Urinary bladder (tissue), 4 donors: Measurements from ENCODE around the gene TTLL11. TPM values are rescaled to one million over a fixed set of nuclear protein-coding genes. Genes with fewer than 3 reads are reported as not detected.
A peak's percentile ranks its signal among the peaks of the same experiment; 100 is the strongest.

Experiments used
- DNase-seq: peaks from one replicate; pipeline ENCODE4 v3.0.0-alpha.2; 2015; ENCODE audit errors: extremely low spot score
- H3K27ac ChIP-seq: one replicate; pipeline ENCODE4 v1.5.1; 2013; ENCODE audit warnings: low read depth, mild to moderate bottlenecking, moderate library complexity
- H3K36me3 ChIP-seq: one replicate; pipeline ENCODE4 v1.6.1; 2013; ENCODE audit warnings: mild to moderate bottlenecking, moderate library complexity; ENCODE audit not compliant: insufficient read depth
- H3K4me1 ChIP-seq: one replicate; pipeline ENCODE4 v1.6.1; 2013; ENCODE audit warnings: mild to moderate bottlenecking, moderate library complexity; ENCODE audit not compliant: insufficient read depth
- H3K4me3 ChIP-seq: one replicate; pipeline ENCODE4 v1.5.1; 2013; ENCODE audit warnings: low read depth, low read length
- WGBS: extraction: QIAGEN DNeasy Blood & Tissue Kit; methylation state at CpG from one replicate; pipeline ENCODE4 v1.1.7; 2013; 5-methylcytosine and 5-hydroxymethylcytosine counted together
- polyA plus RNA-seq: library from polyadenylated mRNA; stranded (reverse); fragments of 200-250 nt; gene quantifications from one replicate; pipeline ENCODE4 v1.2.3, GENCODE V29; 2013
- total RNA-seq: library from RNA; depleted of rRNA; stranded (reverse); fragments of >200 nt; gene quantifications from one replicate; pipeline ENCODE4 v1.2.3, GENCODE V29; 2014
- donor health status: healthy with polysubstance abuse.
- donor health status: healthy.

TTLL11 gene
- total and polyA plus RNA-seq, 2 donors, result 12.8 to 14.4 TPM

DNA sequence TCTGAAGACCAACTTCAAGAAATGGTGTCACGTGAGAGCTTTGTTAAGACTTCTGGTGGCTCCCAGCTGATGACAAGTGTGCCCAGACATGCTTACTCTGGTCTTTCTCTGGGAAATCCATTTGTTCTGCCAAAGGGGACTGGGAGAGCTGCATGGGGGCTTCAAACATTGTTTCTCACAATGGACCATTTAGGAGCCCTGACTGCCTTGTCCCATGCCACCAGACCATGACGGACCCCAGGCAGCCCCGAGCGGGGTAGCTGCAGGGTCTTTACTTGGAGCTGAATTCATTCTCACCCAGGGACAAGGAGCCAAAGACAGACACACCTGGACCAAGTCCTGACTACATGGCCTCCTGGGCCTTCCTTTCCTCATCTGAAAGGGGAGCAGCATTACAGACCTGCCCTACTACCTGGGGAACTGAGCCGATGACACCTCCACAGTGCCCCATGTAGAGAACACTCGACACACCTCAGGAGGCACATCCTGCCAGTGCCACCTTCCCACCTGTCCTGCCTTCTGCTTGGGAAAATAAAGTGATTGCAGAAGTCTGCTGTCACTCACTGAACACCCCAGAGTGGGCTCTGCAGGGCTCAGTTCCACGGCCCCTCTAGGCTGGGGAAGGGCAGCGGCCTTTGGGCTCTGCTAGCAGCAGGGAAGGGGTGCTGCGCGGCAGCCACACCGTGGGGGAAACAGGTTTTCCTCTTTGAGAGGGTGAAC, 272.7 kb downstream of the TTLL11 start:
- Histone ChIP-seq H3K36me3 (no peaks in the 10 kb centered on the region), H3K27ac (no peak overlapping the region), H3K4me3 (no peak overlapping the region), H3K4me1 (no peaks in the 10 kb centered on the region)
- 94% methylated on average over 11 of the region's 11 CpGs for WGBS
- DNase-seq, result no peak

DNA sequence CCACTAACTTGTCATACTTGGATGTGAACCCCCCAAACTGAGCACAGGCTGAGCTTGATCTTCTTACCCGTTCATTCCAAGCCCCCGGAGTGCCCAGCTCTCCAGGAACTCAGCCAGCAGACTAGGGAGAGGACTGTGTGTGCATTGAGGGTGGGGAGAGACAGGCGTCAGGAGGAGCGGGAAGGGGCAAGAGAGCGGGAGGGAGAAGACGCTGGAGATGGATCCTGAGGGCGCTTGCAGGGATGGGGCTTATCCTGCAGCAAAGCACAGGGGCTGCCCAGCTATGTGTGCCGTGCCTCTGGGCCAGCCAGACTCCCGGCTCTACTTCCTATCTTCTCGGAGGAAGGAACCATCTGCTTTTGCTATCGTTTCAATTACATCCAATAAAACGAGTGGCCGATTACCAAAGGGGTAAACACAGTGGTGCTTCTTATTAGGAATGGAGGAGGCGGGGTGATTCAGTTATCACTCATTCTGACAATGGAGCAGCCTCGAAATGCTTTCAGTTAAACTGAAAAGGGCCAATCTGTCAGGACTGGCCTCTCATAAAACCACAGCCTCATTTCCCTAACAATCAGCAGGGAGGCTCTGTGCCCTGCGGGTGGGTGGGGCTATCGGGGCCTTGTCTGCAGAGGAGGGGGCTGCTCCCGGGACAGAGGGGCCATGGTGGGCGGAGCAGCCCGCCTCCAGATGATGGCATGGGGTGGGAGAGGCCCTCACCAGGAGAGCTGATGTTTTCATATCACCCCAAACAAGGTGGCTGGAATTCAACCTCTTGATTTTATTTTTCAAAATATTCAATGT, 273.5 kb downstream of the TTLL11 start:
- no peaks in the 10 kb centered on the region for H3K4me1 ChIP-seq
- H3K27ac ChIP-seq, result no peak overlapping the region
- peak; percentile 40 for DNase-seq
- no peaks in the 10 kb centered on the region for H3K36me3 ChIP-seq
- no peak overlapping the region for H3K4me3 ChIP-seq
- WGBS, result 30% methylated on average over 20 of the region's 20 CpGs

DNA sequence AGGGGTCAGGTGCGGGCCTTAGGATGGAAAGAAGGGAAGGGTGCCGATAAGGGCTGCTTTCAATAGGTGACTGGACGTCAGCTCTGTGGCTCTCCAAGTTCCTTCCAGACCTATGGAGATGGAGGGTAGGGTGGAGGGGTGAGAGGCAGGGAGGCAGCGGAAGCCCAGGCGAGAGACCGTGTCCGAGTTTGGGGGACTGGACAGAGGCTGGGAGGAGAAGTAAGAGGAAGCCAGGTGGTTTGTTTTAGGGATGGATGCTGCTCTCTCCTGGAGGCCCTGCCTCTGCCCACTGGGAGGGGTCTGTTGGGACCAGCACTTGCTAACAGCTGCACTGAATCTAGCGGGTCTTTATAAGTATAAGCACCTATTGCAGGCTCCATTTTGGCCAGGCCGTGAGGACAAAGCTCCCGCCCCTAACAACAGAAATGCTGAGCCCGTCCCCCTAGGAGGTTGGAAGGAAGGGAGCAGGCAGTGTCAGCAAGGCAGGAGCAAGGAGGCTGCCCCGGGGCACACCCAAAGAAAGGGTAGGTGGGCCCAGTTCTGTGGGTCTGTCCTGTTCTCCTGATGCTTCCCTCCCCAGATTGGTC, 274.2 kb downstream of the TTLL11 start:
- H3K36me3 ChIP-seq, result no peaks in the 10 kb centered on the region
- no peak overlapping the region for H3K4me3 ChIP-seq
- no peak overlapping the region for H3K27ac ChIP-seq
- no peak for DNase-seq
- H3K4me1 ChIP-seq, result no peaks in the 10 kb centered on the region
- WGBS, result 87% methylated on average over 12 of the region's 12 CpGs

DNA sequence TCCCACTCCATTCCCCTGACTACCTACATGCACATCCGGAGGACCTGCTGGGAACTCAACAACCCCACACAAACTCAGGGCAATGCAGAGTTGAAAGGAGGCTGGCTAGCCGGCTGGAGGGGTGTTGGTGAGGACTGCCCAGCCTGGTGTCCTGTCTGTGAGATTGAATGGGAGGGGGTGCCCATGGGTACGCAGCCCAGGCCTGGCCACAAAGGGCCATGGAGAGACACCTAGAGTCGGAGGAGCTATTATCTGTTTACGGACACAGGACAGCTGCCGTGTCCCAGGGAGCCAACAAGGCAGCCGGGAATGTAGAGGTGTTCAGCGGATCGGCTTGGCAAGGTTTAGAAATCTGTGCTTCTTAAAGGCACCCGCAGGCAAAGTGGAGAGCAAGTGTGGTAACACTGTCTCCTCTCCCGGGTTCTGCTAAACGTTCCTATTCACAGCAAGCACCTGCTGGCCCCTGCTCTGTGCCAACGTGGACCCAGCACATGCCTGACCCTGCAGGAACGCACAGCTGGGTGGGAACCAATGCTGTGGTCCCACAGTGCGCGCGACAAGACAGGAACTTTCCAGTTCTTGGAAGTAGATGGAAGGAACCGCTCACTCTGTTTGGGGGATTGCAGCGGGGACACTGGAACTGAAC, 275.0 kb downstream of the TTLL11 start:
- H3K27ac ChIP-seq, result no peak overlapping the region
- 87% methylated on average over 19 of the region's 19 CpGs for WGBS
- no peaks in the 10 kb centered on the region for H3K36me3 ChIP-seq
- H3K4me1 ChIP-seq, result no peaks in the 10 kb centered on the region
- DNase-seq, result no peak
- H3K4me3 ChIP-seq, result no peak overlapping the region

DNA sequence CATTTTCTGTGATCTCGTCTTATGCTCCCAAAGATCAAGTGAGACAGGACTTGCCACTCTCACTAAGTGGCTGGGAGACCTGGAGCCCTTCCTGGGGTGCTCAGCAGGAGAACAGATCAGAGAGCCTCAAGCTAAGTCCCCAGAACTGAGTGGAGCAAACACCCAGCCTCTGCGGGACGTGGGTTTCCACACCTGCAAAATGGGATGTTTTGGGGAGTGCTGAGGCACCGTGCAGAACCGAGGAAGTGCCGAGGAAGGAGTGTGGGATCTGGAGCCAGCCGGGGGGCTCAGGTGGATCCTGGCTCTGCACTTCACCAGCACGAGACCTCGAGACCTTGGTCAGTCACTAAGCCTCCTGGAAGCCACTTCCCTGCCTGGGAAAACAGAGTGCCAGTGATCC, 275.6 kb downstream of the TTLL11 start:
- no peak overlapping the region for H3K27ac ChIP-seq
- no peaks in the 10 kb centered on the region for H3K36me3 ChIP-seq
- no peaks in the 10 kb centered on the region for H3K4me1 ChIP-seq
- WGBS, result 92% methylated on average over 9 of the region's 9 CpGs
- H3K4me3 ChIP-seq, result no peak overlapping the region
- DNase-seq, result no peak

DNA sequence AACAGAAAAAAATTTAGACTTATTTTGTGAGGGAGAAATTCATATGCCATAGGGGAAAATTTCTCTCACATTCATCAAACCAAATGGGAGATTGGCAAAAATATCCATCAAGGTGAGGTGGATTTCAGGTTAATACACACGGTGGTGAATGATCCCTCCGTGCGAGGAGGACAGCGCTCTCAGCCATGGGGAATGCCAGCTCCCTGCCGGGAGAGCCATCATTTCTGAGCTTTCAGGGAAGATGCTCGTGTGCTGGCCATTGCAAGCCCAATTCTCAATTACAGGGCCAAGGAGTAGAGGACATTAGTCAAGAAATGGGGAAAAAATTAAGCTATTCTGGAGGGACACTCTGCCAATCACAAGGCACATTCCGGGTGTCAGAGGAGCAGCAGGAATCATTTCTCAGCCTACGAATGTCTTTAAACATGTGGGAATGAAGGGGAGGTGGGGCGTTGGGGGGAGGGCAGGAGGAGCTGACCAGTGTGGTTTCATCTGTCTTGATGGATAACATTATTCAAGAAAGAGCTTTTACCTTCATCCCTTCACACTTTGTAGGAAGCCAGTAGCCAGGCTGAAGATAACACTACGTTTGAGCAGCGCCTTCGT, 276.2 kb downstream of the TTLL11 start:
- no peak for DNase-seq
- H3K36me3 ChIP-seq, result no peaks in the 10 kb centered on the region
- H3K27ac ChIP-seq, result no peak overlapping the region
- no peak overlapping the region for H3K4me3 ChIP-seq
- WGBS, result 83% methylated on average over 12 of the region's 12 CpGs
- no peaks in the 10 kb centered on the region for H3K4me1 ChIP-seq

DNA sequence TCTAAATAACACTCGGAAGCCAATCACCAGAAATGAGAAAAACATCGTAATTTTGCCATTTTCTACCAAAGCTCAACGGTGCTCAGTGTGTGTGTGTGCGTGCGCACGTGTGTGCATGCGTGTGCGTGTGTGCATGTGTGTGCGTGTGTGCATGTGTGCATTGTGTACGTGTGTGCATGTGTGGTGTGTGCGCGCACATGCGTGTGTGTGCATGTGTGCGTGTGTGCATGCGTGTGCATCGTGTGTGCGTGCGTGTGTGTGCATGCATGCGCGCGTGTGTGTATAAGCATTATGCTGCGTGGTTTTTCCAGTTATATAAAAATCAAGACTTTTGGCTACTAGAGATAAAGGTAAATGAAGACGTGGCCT, 276.7 kb downstream of the TTLL11 start:
- WGBS, result 88% methylated on average over 23 of the region's 23 CpGs
- Histone ChIP-seq H3K27ac (no peak overlapping the region), H3K4me3 (no peak overlapping the region), H3K4me1 (no peaks in the 10 kb centered on the region), H3K36me3 (no peaks in the 10 kb centered on the region)
- DNase-seq, result no peak

DNA sequence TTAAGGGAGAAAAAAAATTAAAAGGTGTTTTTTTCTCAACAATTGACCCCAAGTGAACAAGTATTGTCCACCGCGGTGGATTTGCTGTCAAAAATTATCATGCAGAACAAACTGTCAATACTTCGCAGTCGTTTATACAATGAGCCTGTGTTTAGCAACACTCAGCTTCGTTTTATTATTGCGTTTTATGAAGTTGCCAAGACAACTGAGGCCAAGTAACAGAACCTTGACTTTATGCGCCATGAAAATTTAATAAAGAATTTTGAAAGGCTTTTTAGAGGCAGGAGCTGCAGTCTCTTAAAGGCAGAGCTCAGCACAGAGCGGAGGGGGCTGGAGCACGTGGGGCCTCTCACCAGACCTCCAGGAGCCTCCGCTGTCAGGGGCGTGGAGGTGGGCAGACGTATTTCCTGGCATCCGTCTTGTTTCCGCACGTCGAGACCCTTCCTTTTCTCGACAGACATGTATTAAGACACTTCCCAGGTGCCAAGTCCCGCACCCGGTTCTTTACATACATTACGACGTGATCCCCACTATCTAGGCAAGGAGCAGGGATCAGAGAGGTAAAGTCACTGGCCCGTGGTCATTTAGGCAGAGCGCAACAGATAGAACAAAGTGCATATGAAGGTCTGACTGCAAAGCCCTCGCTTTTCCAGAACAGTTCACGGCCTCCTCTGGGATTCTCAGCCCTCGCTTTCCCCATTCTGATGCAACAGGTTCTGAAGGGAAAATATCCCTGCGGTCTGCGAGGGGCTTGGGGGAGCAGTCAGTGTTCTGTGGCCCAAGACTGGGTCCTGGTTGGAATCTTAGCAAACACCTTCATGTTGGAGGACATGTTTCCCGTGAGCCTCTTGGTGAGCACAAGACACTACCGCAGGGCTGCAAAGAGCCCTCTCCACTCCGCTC, 277.3 kb downstream of the TTLL11 start:
- H3K36me3 ChIP-seq, result no peaks in the 10 kb centered on the region
- WGBS, result 75% methylated on average over 31 of the region's 31 CpGs
- DNase-seq, result no peak

DNA sequence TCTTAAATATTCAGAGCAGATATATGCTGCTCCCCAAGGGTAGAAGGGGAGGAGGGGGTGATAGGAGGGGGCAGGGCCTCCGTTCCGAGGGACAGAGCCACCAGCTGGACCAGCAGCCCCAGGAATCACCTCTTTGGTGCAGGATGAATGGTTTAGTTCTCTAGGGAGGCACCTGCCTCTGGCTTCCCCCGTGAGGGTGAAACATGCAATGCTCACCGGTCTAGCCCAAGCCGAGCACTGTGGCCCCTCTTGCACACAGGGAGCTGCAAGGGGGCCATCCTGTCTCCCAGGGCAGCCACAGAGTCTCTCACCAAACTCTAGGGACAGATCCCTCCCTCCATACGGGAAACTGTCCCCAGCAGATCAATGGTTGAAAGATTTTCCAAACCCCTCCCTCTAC, 278.0 kb downstream of the TTLL11 start:
- H3K27ac ChIP-seq, result no peak overlapping the region
- no peaks in the 10 kb centered on the region for H3K4me1 ChIP-seq
- DNase-seq, result no peak
- WGBS, result 91% methylated on average over 6 of the region's 6 CpGs
- no peak overlapping the region for H3K4me3 ChIP-seq
- no peaks in the 10 kb centered on the region for H3K36me3 ChIP-seq

More for the DNA sequence above, 277.3 kb downstream of the TTLL11 start:
- Histone ChIP-seq H3K4me1 (no peaks in the 10 kb centered on the region), H3K27ac (no peak overlapping the region), H3K4me3 (no peak overlapping the region)

DNA sequence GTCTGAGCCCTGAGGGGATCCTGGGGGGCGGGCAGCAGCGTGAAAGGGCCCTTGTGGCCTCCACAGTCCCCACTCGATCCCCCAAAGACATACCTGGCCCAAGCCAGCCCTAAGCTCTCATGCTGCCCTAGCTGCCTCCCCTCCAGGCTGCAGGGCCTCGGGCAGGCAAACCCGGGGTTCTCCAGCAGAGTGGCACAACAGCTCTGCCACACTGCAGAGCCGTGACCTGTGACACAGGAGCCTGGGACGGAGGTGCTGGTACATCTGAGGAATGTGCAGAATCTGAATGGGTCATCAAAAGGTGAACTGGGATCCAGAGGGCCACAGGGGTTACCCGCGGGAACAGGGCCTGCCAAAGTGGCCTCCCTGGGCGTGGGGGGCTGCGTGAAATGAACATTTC, 278.5 kb downstream of the TTLL11 start:
- WGBS, result 92% methylated on average over 11 of the region's 11 CpGs
- no peak for DNase-seq
- Histone ChIP-seq H3K27ac (no peak overlapping the region), H3K36me3 (no peaks in the 10 kb centered on the region), H3K4me3 (no peak overlapping the region), H3K4me1 (no peaks in the 10 kb centered on the region)

DNA sequence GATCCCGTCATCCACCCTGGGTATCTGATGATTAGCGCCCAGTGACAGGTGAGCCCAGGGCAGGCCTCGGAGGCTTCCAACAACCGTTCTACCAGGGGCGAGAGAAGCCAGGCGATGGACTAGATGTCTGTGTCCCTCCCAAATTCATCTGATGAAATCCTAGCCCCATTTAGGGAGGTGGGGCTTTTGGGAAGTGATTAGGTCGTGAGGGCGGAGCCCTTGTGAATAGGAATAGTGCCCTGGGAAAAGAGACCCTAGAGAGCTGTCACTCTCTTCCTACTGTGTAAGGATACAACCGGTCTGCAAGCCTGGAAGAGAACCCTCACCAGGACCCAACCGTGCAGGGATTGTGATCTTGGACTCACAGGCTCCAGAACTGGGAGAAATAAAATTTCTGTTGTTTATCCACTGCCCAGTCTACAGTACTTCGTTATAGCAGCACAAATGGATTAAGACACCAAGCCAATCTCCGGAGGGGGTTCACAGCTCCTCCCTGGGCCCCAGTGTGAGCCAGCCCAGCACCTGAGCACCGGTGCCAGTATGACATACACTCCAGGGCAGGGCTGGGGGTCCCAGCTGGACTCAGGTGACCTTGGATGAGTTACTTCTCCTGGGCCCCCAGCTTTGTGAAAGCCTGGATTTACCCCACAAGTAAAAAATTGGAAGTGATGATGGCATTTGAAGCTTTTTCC, 279.4 kb downstream of the TTLL11 start:
- no peak for DNase-seq

DNA sequence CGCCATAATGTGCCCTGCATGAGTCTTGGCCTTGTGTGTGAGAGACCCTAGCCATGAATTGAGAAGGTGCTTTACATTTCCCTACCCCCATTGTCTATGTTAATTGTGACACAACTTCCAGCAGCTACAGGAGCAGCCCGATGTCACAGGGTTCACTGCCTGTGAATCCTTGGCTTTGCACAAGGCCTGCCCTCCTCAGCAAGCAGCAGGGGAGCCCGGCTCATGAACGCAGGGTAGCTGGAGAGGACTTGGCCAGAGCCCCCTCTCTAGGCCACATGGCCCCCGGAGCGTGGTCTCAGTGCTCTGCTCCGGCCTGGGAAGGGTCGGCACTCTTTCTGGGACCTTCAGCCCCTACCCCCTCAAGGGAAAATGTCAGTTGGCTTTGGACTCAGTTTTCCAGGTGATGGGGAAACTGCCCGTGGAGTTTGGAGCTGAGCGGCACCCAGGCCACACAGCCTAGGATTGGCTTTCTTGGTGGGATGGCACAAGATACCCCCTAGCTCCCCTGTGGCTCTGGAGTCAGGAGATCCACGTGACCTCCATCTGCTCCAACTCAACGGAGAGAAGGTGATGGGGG, 280.9 kb downstream of the TTLL11 start:
- no peaks in the 10 kb centered on the region for H3K4me1 ChIP-seq
- DNase-seq, result no peak
- H3K4me3 ChIP-seq, result no peak overlapping the region
- 92% methylated on average over 12 of the region's 12 CpGs for WGBS
- no peaks in the 10 kb centered on the region for H3K36me3 ChIP-seq
- H3K27ac ChIP-seq, result no peak overlapping the region

More for the DNA sequence above, 279.4 kb downstream of the TTLL11 start:
- WGBS, result 85% methylated on average over 13 of the region's 13 CpGs
- Histone ChIP-seq H3K4me3 (no peak overlapping the region), H3K4me1 (no peaks in the 10 kb centered on the region), H3K36me3 (no peaks in the 10 kb centered on the region), H3K27ac (no peak overlapping the region)
